GM10266 (cell line): Measurements from ENCODE around the gene HPSE2.

Experiments
- DNase-seq: peaks from one replicate; pipeline ENCODE4 v3.0.0; 2012; ENCODE audit errors: extremely low spot score
- TF ChIP-seq, protein P1 (sequence below): IDR thresholded peaks from 2 replicates; pipeline ENCODE4 v1.5.1; 2012; ENCODE audit warnings: mild to moderate bottlenecking, low read depth; ENCODE audit not compliant: control insufficient read depth, insufficient read depth; ENCODE audit errors: missing control alignments

HPSE2 gene

DNA sequence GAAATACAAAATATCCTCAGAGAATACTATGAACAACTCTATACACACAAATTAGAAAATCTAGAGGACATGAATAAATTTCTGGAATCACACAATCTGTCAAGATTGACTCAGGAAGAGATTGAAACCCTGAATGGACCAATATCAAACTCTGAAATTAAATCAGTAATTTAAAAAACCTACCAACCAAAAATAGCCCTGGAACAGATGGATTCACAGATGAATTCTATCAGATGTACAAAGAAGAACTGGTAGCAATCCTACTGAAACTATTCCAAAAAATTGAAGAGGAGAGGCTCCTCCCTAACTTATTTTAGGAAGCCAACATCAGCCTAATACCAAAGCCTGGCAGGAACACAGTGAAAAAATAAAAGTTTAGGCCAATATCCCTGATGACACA, 190.0 kb downstream of the HPSE2 start:
- TF ChIP-seq, protein P1, sequence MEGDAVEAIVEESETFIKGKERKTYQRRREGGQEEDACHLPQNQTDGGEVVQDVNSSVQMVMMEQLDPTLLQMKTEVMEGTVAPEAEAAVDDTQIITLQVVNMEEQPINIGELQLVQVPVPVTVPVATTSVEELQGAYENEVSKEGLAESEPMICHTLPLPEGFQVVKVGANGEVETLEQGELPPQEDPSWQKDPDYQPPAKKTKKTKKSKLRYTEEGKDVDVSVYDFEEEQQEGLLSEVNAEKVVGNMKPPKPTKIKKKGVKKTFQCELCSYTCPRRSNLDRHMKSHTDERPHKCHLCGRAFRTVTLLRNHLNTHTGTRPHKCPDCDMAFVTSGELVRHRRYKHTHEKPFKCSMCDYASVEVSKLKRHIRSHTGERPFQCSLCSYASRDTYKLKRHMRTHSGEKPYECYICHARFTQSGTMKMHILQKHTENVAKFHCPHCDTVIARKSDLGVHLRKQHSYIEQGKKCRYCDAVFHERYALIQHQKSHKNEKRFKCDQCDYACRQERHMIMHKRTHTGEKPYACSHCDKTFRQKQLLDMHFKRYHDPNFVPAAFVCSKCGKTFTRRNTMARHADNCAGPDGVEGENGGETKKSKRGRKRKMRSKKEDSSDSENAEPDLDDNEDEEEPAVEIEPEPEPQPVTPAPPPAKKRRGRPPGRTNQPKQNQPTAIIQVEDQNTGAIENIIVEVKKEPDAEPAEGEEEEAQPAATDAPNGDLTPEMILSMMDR, result no peak
- no peak for DNase-seq

DNA sequence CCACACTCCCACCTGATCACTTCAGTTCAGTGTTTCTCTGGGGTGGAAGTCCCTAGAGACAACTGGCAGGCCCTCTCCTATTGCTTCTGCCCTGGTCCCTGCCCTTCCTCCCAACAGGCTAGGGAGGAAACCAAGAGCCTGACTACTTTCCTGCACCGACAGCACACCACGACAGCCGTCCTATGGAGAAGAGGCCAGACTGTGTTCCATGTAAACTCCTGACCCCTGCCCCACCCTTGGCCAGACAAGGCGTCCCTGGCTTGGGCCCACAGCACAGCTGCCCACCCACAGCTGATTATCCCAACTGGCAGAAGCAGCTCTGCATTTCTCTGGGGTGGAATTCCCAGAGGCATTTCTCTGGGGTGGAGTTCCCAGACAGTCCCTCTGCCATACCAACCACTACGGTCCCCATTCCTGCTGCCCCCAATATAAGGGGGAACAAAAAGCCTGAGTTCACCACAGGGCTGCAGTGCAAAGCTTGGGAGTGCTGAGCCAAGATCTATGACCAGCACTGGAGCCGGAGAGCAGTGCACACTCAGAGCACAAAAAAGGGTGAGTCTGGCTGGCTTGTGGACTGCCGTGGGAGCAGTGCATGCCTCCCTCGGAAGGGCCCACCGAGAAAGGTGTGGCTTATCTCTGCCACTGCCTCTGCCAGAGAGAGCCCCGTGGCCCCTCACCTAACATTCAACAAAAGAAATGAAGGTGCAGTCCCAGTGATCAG, 193.4 kb downstream of the HPSE2 start:
- DNase-seq, result no peak
- TF ChIP-seq, protein P1, result no peak

DNA sequence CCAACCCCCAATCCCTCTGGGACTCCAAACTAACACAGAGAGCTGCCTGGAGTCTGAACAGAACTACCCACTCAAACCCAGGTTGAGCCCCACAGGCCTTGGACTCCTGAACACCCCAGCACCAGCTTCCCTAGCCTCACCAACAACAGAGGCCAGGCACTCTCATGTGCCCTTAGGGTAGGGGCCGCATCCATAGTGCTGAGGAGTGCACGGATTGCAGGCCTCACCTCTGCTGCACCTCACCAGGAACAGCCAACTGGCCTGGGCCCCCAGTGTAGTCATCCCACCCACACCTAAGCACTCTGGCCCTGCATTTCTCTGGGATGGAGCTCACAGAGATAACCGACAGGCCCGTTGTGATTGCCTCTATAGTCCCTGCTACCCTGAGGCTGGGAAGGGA, 194.2 kb downstream of the HPSE2 start:
- TF ChIP-seq, protein P1, result no peak
- no peak for DNase-seq

DNA sequence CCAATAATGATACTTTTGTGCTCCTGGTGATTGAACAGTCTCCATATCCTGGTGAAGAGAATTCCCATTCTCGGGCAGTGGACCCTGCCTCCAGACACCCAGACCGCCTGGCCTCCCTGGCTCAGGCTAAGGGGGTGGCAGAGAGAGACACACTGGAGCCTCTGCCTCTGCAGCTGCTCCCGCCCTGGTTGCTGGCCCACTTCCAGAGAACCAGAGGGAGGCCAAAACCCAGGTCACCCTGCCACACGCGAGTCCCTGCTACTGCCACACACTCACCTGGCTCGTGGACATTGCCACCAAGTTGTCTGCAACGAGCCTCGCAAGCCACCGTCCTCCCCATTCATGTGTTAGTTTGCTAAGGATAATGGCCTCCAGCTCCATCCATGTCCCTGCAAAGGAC, 221.8 kb downstream of the HPSE2 start:
- TF ChIP-seq, protein P1, result no peak
- no peak for DNase-seq

DNA sequence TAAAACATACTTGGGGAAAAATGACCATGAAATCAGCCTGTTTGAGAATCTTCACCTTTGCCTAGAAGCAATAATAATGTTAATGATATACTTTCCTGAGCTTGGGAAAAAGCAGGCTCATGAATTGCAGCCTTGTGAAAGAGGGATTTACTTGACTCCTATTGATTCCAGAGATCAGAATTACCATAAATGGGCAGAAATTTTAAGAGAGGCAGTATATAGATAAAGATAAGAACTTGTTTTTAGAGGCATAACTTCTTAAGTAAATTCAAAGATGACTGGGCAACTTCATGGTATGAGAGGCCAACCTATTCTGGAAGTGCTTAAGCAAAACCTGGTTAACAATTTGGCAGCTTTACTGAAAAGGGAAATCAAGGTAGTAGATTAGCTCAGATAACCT, 225.4 kb downstream of the HPSE2 start:
- TF ChIP-seq, protein P1, result no peak
- DNase-seq, result no peak

DNA sequence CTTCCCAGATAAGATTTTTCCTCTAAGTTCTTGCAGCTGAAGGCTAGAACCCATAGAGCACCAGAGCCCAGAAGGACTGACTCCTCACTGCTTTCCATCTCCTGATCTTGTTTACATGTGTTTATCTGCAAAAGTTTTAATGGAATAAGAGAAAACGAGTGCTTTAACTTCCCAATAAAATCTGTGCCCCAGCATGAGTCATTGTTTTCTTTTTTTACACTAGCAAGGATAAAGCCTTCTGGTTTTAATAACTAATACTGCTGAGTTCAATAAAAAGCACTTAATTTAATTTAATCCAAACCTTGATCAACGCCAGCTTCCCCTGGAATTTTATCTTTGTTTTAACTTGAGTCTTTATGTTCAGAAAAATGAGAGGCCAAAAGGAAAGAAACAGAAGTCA, 227.6 kb downstream of the HPSE2 start:
- no peak for DNase-seq
- TF ChIP-seq, protein P1, result no peak

DNA sequence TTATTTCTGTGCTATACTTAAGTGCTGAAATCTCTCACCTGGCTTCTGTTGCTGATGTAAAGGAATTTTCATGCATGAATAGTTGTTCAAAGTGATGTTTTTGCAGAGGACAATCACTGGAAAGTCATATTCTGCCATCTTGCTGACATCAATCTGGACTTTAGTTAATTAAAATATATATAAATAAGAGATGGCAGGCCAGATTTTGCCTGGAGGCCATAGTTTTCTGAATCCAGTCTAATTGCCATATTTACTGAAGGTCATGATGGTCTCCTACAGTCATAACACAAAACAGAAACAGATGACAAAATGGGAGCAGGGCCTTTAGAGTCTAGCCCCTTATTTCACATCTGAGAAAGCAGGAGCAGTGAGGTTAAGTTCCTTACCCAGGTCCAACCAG, 228.2 kb downstream of the HPSE2 start:
- no peak for DNase-seq

More for the DNA sequence above, 228.2 kb downstream of the HPSE2 start:
- TF ChIP-seq, protein P1, result no peak
